Activated CD8-positive, alpha-beta memory T cell treated with anti-CD3 and anti-CD28 coated beads, Interleukin-2, amount 10 ng/mL, durations not matched to agents 7 days and 5 days (primary cell): ENCODE measurements around the gene NFASC. TPM values are rescaled to one million over a fixed set of nuclear protein-coding genes. Genes with fewer than 3 reads are reported as not detected.

ENCODE experiments used
- ATAC-seq: fragments of 150-1000 bp; cut with Tn5 transposase; one replicate; pipeline ENCODE4 v1.10.0; 2021; ENCODE audit warnings: moderate library complexity
- CTCF ChIA-PET: fragments of 350-600 bp; sonication (Branson Sonifier 250); formaldehyde crosslinking; loops from one replicate; lab custom pipeline; 2021; ENCODE audit warnings: antibody characterized with exemption; lab: Charles Lee
- DNase-seq: peaks from one replicate; pipeline ENCODE4 v3.0.0-alpha.2; 2020
- H3K27ac Mint-ChIP-seq: one replicate; pipeline ENCODE4 v1.8.0; 2021; ENCODE audit warnings: mild to moderate bottlenecking, mixed read lengths
- H3K27me3 Mint-ChIP-seq: one replicate; pipeline ENCODE4 v1.8.0; 2021; ENCODE audit warnings: mixed read lengths
- H3K36me3 Mint-ChIP-seq: one replicate; pipeline ENCODE4 v1.8.0; 2021; ENCODE audit warnings: mild to moderate bottlenecking, mixed read lengths
- H3K4me1 Mint-ChIP-seq: one replicate; pipeline ENCODE4 v1.8.0; 2021; ENCODE audit warnings: mixed read lengths
- H3K4me3 Mint-ChIP-seq: one replicate; pipeline ENCODE4 v1.8.0; 2021; ENCODE audit warnings: mild to moderate bottlenecking, moderate library complexity, mixed read lengths
- H3K9me3 Mint-ChIP-seq: one replicate; pipeline ENCODE4 v1.8.0; 2022; ENCODE audit warnings: low read depth, mixed read lengths
- total RNA-seq, 2 experiments: library from RNA; stranded (reverse); gene quantifications; one replicate each; pipeline ENCODE4 v1.2.3, GENCODE V29; 2021

NFASC gene
- total RNA-seq, 2 experiments from 2014 or later = 0.14 to 0.23 TPM

DNA sequence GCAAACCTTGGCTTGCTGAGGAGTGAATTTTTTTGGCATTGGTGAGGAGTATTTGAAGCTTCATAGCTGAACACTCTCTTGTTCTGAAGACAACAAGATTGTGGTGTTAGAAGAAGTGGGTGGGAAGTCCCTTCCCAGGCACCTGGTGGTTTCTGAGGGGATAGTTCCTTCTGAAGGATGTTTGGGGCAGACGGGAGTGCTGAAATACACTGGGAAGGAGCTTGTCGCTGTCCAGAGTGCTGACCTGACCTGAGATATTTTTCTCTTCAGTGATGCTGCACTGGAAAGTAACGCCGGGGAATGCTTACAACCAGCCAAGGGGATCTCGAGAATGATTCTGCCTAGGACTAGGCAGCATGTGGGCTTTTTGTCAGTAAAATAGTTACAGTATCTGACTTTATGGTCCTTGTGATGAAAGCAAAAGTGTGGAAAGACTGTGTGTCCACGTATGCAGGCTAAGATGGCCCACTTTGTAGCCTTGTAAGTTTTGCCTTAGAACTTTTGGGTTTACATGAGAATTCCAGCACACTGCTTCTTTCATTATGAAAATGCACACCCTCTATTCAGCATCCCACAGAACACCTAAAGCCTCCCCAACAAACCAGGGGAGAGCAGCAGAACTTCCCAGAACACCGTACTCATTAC lies 33.1 kb upstream of the NFASC start:
- Mint-ChIP-seq H3K9me3 (no peaks in the 10 kb centered on the region), H3K4me1 (no peaks in the 10 kb centered on the region), H3K27me3 (peaks cover 29% of the 10 kb centered on the region), H3K4me3 (no peak overlapping the region), H3K27ac (no peak overlapping the region), H3K36me3 (no peaks in the 10 kb centered on the region)
- ATAC-seq (no peak), DNase-seq (peak; percentile 43)
- CTCF ChIA-PET = interaction anchor here (1.6 kb wide), 1 partner anchor 31 kb away, joined by 3 read pairs; no protein-coding TSS in a partner anchor

- no peak for ATAC-seq
- no peak for DNase-seq
- H3K4me1 Mint-ChIP-seq = no peaks in the 10 kb centered on the region
- no peaks in the 10 kb centered on the region for H3K9me3 Mint-ChIP-seq
- no peaks in the 10 kb centered on the region for H3K36me3 Mint-ChIP-seq
- H3K4me3 Mint-ChIP-seq = no peak overlapping the region
- H3K27me3 Mint-ChIP-seq = peaks cover 15% of the 10 kb centered on the region
- CTCF ChIA-PET = no interaction called here
- no peak overlapping the region for H3K27ac Mint-ChIP-seq
These were observed 29.3 kb upstream of the NFASC start for GRCh38 chr1:204841316-204841715.

DNA sequence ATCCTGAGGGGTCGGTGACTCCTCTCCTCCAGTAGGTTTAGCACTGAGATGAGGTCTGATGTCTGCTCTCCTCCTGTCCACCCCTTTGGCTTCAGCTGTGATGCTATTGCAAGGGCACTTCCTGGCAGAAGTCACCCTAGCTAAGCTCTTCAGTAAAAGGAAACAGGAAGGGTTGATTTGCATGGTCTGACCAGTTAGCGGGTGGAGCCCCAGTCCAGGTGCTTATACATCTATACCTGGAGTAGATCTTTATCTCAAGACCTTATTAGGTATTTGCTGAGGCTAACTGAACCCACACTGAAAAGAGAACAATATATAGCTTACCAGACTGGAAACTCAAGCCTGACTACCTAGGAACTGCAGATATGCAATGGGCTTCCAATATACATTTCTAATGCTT lies 28.9 kb upstream of the NFASC start:
- no peaks in the 10 kb centered on the region for H3K4me1 Mint-ChIP-seq
- ATAC-seq = no peak
- no peak for DNase-seq
- peaks cover 14% of the 10 kb centered on the region for H3K27me3 Mint-ChIP-seq
- H3K4me3 Mint-ChIP-seq = no peak overlapping the region
- CTCF ChIA-PET = no interaction called here
- no peaks in the 10 kb centered on the region for H3K36me3 Mint-ChIP-seq
- no peaks in the 10 kb centered on the region for H3K9me3 Mint-ChIP-seq
- H3K27ac Mint-ChIP-seq = no peak overlapping the region

DNA sequence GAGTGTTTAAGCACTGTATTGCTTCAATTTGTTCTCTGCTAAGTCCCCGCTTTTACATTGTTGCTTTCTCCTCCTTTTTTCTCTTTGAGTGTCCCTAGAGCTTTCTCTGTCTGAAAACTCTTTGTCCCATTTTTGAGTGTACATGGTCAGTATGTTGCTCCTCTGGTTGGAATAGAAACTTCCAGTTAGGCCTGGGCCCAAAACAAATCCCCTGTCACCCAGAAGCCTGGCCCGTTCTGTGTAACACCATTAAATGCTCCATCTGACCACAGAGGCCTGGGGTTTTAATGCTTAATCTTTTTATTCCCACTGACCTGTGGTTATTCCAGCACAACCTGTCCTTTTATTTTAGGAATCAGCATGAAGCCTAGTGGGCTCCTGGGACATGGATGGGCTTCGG lies 28.3 kb upstream of the NFASC start:
- CTCF ChIA-PET = no interaction called here
- no peak overlapping the region for H3K27ac Mint-ChIP-seq
- no peaks in the 10 kb centered on the region for H3K9me3 Mint-ChIP-seq
- peaks cover 8% of the 10 kb centered on the region for H3K27me3 Mint-ChIP-seq
- DNase-seq = no peak
- no peaks in the 10 kb centered on the region for H3K4me1 Mint-ChIP-seq
- H3K4me3 Mint-ChIP-seq = no peak overlapping the region
- H3K36me3 Mint-ChIP-seq = no peaks in the 10 kb centered on the region
- ATAC-seq = no peak

- peaks cover 6% of the 10 kb centered on the region for H3K27me3 Mint-ChIP-seq
- H3K4me1 Mint-ChIP-seq = no peaks in the 10 kb centered on the region
- no peak overlapping the region for H3K27ac Mint-ChIP-seq
- no peaks in the 10 kb centered on the region for H3K9me3 Mint-ChIP-seq
- no peak overlapping the region for H3K4me3 Mint-ChIP-seq
- CTCF ChIA-PET = no interaction called here
- DNase-seq (no peak), ATAC-seq (no peak)
- no peaks in the 10 kb centered on the region for H3K36me3 Mint-ChIP-seq
These were observed 27.8 kb upstream of the NFASC start for GRCh38 chr1:204842892-204843291.

DNA sequence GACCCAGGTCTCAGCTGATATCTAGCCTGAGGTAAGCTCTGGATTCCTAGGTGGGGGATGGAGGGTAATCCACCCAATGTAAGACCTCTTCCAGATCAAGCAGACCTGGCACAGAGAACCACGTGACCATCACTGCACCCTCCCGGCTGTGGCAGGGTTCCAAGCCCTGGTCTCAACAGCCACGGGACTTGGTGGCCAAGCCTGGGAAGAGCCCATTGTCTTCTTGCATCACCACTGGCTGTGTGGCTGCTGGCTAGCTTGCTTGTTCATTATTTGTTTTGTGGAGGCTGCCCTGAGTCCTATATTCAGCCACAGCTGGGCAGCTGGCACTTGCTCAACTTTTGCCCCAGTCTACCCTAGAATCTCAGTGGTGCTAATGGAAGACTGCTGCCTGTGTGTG lies 24.1 kb upstream of the NFASC start:
- Mint-ChIP-seq H3K36me3 (no peaks in the 10 kb centered on the region), H3K27me3 (peaks cover 13% of the 10 kb centered on the region), H3K4me1 (no peaks in the 10 kb centered on the region), H3K27ac (no peak overlapping the region), H3K4me3 (no peak overlapping the region), H3K9me3 (no peaks in the 10 kb centered on the region)
- DNase-seq (no peak), ATAC-seq (no peak)
- CTCF ChIA-PET = no interaction called here

- Mint-ChIP-seq H3K9me3 (no peaks in the 10 kb centered on the region), H3K36me3 (no peaks in the 10 kb centered on the region), H3K4me3 (no peak overlapping the region), H3K27ac (no peak overlapping the region), H3K4me1 (no peaks in the 10 kb centered on the region), H3K27me3 (peaks cover 19% of the 10 kb centered on the region)
- no peak for DNase-seq
- no peak for ATAC-seq
- CTCF ChIA-PET = no interaction called here
These were observed 22.1 kb upstream of the NFASC start for GRCh38 chr1:204848579-204848978.

DNA sequence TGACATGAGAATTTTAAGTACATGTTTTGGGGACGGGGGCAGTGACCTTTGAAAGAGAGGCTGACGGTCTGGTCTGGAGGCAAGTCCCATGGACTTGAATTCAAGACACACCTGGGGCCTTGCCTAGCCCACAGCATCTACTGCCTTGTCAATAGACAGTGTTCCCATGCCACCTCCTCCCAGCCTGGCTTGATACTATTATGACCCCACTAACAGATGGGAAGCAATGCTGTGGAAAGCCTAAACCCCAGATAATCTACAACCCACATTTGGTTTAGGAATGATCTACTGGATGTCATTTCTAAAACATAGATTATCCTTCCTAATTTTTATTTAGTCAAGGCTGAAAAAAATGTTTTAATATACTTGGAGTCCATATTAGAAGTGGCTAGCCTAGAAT lies 17.8 kb upstream of the NFASC start:
- no peak overlapping the region for H3K27ac Mint-ChIP-seq
- no peaks in the 10 kb centered on the region for H3K9me3 Mint-ChIP-seq
- no peak for ATAC-seq
- no peaks in the 10 kb centered on the region for H3K4me1 Mint-ChIP-seq
- H3K36me3 Mint-ChIP-seq = no peaks in the 10 kb centered on the region
- no peak for DNase-seq
- CTCF ChIA-PET = no interaction called here
- no peak overlapping the region for H3K4me3 Mint-ChIP-seq
- H3K27me3 Mint-ChIP-seq = peaks cover 37% of the 10 kb centered on the region

GRCh38 chr1:204853436-204853835 lies 17.2 kb upstream of the NFASC start:
- H3K27ac Mint-ChIP-seq = no peak overlapping the region
- DNase-seq (no peak), ATAC-seq (no peak)
- CTCF ChIA-PET = no interaction called here
- no peaks in the 10 kb centered on the region for H3K9me3 Mint-ChIP-seq
- H3K4me3 Mint-ChIP-seq = no peak overlapping the region
- peaks cover 33% of the 10 kb centered on the region for H3K27me3 Mint-ChIP-seq
- H3K4me1 Mint-ChIP-seq = no peaks in the 10 kb centered on the region
- no peaks in the 10 kb centered on the region for H3K36me3 Mint-ChIP-seq

- no peak overlapping the region for H3K4me3 Mint-ChIP-seq
- DNase-seq = no peak
- no peak overlapping the region for H3K27ac Mint-ChIP-seq
- CTCF ChIA-PET = no interaction called here
- H3K4me1 Mint-ChIP-seq = no peaks in the 10 kb centered on the region
- ATAC-seq = no peak
- H3K9me3 Mint-ChIP-seq = no peaks in the 10 kb centered on the region
- H3K27me3 Mint-ChIP-seq = peaks cover 33% of the 10 kb centered on the region
- H3K36me3 Mint-ChIP-seq = no peaks in the 10 kb centered on the region
These were observed 16.4 kb upstream of the NFASC start for GRCh38 chr1:204854286-204854685.

GRCh38 chr1:204858363-204858821 lies 12.3 kb upstream of the NFASC start:
- no peaks in the 10 kb centered on the region for H3K4me1 Mint-ChIP-seq
- peaks cover 44% of the 10 kb centered on the region for H3K27me3 Mint-ChIP-seq

DNA sequence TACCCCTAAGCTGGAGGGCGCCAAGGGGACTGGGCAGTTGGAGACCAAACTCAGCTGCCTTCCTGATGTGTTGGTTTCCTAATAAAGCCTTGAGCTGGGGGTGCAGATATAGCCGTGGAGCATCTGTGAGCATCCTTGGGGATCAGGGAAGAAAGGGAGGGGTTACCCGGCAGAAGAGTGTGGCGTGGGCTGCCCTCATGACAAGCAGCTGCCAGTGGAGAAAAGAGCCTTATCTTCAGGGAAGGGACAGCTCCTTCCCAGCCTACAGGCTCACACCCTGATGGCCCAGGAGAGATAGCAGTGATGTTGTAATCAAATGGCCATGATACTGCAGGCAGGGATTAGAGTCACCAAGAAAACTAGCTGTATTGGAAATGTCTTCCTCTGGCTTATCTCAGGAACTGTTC lies 10.8 kb upstream of the NFASC start:
- DNase-seq = no peak
- CTCF ChIA-PET = no interaction called here
- Mint-ChIP-seq H3K9me3 (no peaks in the 10 kb centered on the region), H3K36me3 (no peaks in the 10 kb centered on the region), H3K27me3 (peaks cover 48% of the 10 kb centered on the region), H3K27ac (no peak overlapping the region), H3K4me1 (no peaks in the 10 kb centered on the region), H3K4me3 (no peak overlapping the region)
- ATAC-seq = no peak

More at GRCh38 chr1:204858363-204858821, 12.3 kb upstream of the NFASC start:
- H3K36me3 Mint-ChIP-seq = no peaks in the 10 kb centered on the region
- no peak for DNase-seq
- no peak overlapping the region for H3K4me3 Mint-ChIP-seq
- CTCF ChIA-PET = no interaction called here
- H3K27ac Mint-ChIP-seq = no peak overlapping the region
- no peak for ATAC-seq
- H3K9me3 Mint-ChIP-seq = no peaks in the 10 kb centered on the region

DNA sequence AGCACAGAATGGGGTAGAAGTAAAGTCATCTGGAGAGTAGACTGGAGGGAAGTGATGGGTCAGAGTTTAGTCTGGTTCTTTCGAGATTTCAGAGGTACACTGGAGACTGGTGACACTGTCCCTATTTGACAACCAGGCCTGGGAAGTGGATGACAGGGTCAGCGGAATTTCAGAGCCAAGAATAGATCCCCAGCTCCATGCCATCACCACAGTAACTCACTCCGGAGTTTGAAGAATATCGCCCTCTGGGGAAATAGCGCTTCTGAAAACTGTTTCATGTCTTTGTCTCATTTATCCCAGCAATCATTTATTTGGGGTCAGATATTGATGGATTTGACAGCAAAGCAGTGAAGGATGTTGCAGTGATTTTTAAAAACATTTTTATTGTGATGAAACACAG lies 7.6 kb upstream of the NFASC start:
- no peak for DNase-seq
- Mint-ChIP-seq H3K4me3 (no peak overlapping the region), H3K4me1 (no peaks in the 10 kb centered on the region), H3K9me3 (no peaks in the 10 kb centered on the region), H3K36me3 (no peaks in the 10 kb centered on the region), H3K27me3 (peaks cover 43% of the 10 kb centered on the region), H3K27ac (no peak overlapping the region)
- no peak for ATAC-seq
- CTCF ChIA-PET = interaction anchor here (1.5 kb wide), 1 partner anchor 8 kb away, joined by 3 read pairs; no protein-coding TSS in a partner anchor

- Mint-ChIP-seq H3K4me1 (no peaks in the 10 kb centered on the region), H3K4me3 (no peak overlapping the region), H3K27ac (no peak overlapping the region), H3K9me3 (no peaks in the 10 kb centered on the region), H3K27me3 (peaks cover 43% of the 10 kb centered on the region), H3K36me3 (no peaks in the 10 kb centered on the region)
- ATAC-seq = no peak
- CTCF ChIA-PET = no interaction called here
- no peak for DNase-seq
These were observed 6.9 kb upstream of the NFASC start for GRCh38 chr1:204863730-204864129.
